Neuron (in vitro differentiated cells): ENCODE measurements around the gene B3GALNT1.
"Not testable (repeated sequence)": the region's sequence is repeated elsewhere in the genome, so short reads cannot be mapped to it uniquely, and the experiment has no call there.

Experiments
- H2AFZ ChIP-seq: one replicate; pipeline ENCODE4 v1.6.1; 2013; ENCODE audit warnings: low read depth, mild to moderate bottlenecking, inconsistent platforms, low read length, moderate library complexity
- H3K27me3 ChIP-seq: one replicate; pipeline ENCODE4 v1.6.1; 2013; ENCODE audit warnings: low read length; ENCODE audit not compliant: insufficient read depth
- H3K36me3 ChIP-seq: one replicate; pipeline ENCODE4 v1.6.1; 2013; ENCODE audit warnings: low read length; ENCODE audit not compliant: insufficient read depth
- H3K4me1 ChIP-seq: one replicate; pipeline ENCODE4 v1.6.1; 2013; ENCODE audit warnings: low read length; ENCODE audit not compliant: insufficient read depth
- H3K4me3 ChIP-seq: 2 replicates; pipeline ENCODE4 v1.5.1; 2013; ENCODE audit warnings: mild to moderate bottlenecking, low read length, moderate library complexity
- H3K9me3 ChIP-seq: one replicate; pipeline ENCODE4 v1.6.1; 2013; ENCODE audit warnings: low read length

Gene B3GALNT1

GRCh38 chr3:161035711-161036110 lies 69.4 kb downstream of the B3GALNT1 start:
- H3K9me3 ChIP-seq, result peaks cover 4% of the 10 kb centered on the region
- H3K4me3 ChIP-seq, result no peak overlapping the region
- H3K27me3 ChIP-seq, result no peaks in the 10 kb centered on the region
- no peak overlapping the region for H2AFZ ChIP-seq
- H3K36me3 ChIP-seq, result no peaks in the 10 kb centered on the region
- no peaks in the 10 kb centered on the region for H3K4me1 ChIP-seq

GRCh38 chr3:161034913-161035550 lies 70.1 kb downstream of the B3GALNT1 start:
- not testable (repeated sequence) for H3K4me1 ChIP-seq, H3K36me3 ChIP-seq, H3K4me3 ChIP-seq, H3K9me3 ChIP-seq, H2AFZ ChIP-seq, H3K27me3 ChIP-seq
